ENCODE data around the gene MRPL10. TPM values are rescaled to one million over a fixed set of nuclear protein-coding genes. Genes with fewer than 3 reads are reported as not detected.

MRPL10 gene
- total RNA-seq, 4 donors from 2014 or later, result 23.2 to 36.6 (median 30.0) TPM

GRCh38 chr17:47840742-47841487 is 9.6 kb upstream of the MRPL10 start, which contains the start of gene SCRN2:
SCRN2 (minus strand) TSS chr17:47841273; CDS start chr17:47840843, 430 bp downstream.
- Histone ChIP-seq H3K4me3 (peak within 1 kb of the TSS; percentile 79 to 92 (median 90)), H3K9me3 (no peaks in the 10 kb centered on the region), H3K4me1 (peaks cover 19 to 56% (median 24%) of the 10 kb centered on the region in 3 donors), H3K36me3 (peaks cover 0 to 29% (median 0%) of the 10 kb centered on the region in 3 donors), H3K27ac (peak within 1 kb of the TSS; percentile 47 to 86 (median 82)), H3K27me3 (peaks cover 0 to 16% (median 0%) of the 10 kb centered on the region in 4 donors)
- peak; percentile 16 for DNase-seq
- TF ChIP-seq, protein P1, sequence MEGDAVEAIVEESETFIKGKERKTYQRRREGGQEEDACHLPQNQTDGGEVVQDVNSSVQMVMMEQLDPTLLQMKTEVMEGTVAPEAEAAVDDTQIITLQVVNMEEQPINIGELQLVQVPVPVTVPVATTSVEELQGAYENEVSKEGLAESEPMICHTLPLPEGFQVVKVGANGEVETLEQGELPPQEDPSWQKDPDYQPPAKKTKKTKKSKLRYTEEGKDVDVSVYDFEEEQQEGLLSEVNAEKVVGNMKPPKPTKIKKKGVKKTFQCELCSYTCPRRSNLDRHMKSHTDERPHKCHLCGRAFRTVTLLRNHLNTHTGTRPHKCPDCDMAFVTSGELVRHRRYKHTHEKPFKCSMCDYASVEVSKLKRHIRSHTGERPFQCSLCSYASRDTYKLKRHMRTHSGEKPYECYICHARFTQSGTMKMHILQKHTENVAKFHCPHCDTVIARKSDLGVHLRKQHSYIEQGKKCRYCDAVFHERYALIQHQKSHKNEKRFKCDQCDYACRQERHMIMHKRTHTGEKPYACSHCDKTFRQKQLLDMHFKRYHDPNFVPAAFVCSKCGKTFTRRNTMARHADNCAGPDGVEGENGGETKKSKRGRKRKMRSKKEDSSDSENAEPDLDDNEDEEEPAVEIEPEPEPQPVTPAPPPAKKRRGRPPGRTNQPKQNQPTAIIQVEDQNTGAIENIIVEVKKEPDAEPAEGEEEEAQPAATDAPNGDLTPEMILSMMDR (IDR thresholded peaks at IDR 0.05), result peak; percentile 95 to 99 (median 98)
- TF ChIP-seq POLR2A (IDR thresholded peaks at IDR 0.05), result no peak
- 0% methylated on average over 8 to 23 of the region's 55 CpGs for WGBS, 2 donors
- intact Hi-C loops (cut with DNase I), result loop anchor here (2.0 kb wide), 1 partner anchor 50 kb away; no protein-coding TSS in a partner anchor

GRCh38 chr17:47840001-47840741 is 8.8 kb upstream of the MRPL10 start:
- TF ChIP-seq, protein P1 (IDR thresholded peaks at IDR 0.05), result no peak
- no peak for TF ChIP-seq POLR2A (IDR thresholded peaks at IDR 0.05)
- peak overlapping the region; percentile 79 to 92 (median 90) for H3K4me3 ChIP-seq
- WGBS, 2 donors, result 44 to 62% methylated on average over 7 to 10 of the region's 17 CpGs
- peaks cover 0 to 9% (median 0%) of the 10 kb centered on the region in 4 donors for H3K27me3 ChIP-seq
- H3K4me1 ChIP-seq, result peaks cover 19 to 56% (median 24%) of the 10 kb centered on the region in 3 donors
- H3K9me3 ChIP-seq, result no peaks in the 10 kb centered on the region
- peak overlapping the region; percentile 47 to 86 (median 82) for H3K27ac ChIP-seq
- no peak for DNase-seq
- peaks cover 0 to 35% (median 0%) of the 10 kb centered on the region in 3 donors for H3K36me3 ChIP-seq
- intact Hi-C loops (cut with DNase I), result loop anchor here (2.0 kb wide), 1 partner anchor 51 kb away; no protein-coding TSS in a partner anchor

GRCh38 chr17:47839071-47839470 is 7.7 kb upstream of the MRPL10 start:
- no peak overlapping the region for H3K4me3 ChIP-seq
- 85 to 89% methylated on average over 5 of the region's 5 CpGs for WGBS, 2 donors
- peaks cover 19 to 55% (median 24%) of the 10 kb centered on the region in 3 donors for H3K4me1 ChIP-seq
- intact Hi-C loops (cut with DNase I), result no loop called here
- no peak for TF ChIP-seq POLR2A (IDR thresholded peaks at IDR 0.05)
- TF ChIP-seq, protein P1 (IDR thresholded peaks at IDR 0.05), result no peak
- no peaks in the 10 kb centered on the region for H3K27me3 ChIP-seq
- H3K9me3 ChIP-seq, result no peaks in the 10 kb centered on the region
- DNase-seq, result no peak
- H3K36me3 ChIP-seq, result peaks cover 0 to 35% (median 0%) of the 10 kb centered on the region in 3 donors
- no peak overlapping the region for H3K27ac ChIP-seq

DNA sequence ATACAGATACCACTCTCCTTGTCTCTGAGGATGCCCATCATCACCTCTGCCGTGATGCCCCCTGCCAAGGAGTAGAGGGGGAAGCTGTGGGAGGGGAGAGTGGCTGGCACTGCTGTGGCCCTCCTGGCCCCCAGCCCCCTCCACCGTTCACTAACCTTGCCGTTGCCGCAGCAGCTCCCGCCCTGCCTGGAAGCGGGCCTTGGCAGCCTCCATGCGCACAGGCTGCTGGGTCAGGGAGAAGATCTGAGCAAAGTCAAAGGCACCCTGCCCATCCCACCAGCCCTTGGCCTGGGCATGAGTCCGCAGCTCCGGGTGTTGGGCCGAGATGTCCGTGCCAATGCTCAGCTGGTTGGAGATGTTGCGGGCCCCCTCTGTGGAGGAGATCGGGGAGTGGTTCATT is 7.3 kb upstream of the MRPL10 start:
- peaks cover 0 to 35% (median 0%) of the 10 kb centered on the region in 3 donors for H3K36me3 ChIP-seq
- peaks cover 17 to 51% (median 24%) of the 10 kb centered on the region in 3 donors for H3K4me1 ChIP-seq
- H3K27ac ChIP-seq, result no peak overlapping the region
- no peak overlapping the region for H3K4me3 ChIP-seq
- intact Hi-C loops (cut with DNase I), result no loop called here
- no peak for DNase-seq
- no peaks in the 10 kb centered on the region for H3K9me3 ChIP-seq
- H3K27me3 ChIP-seq, result no peaks in the 10 kb centered on the region
- TF ChIP-seq, protein P1 (IDR thresholded peaks at IDR 0.05), result no peak
- TF ChIP-seq POLR2A (IDR thresholded peaks at IDR 0.05), result no peak
- 90 to 100% methylated on average over 1 to 2 of the region's 13 CpGs for WGBS, 2 donors
